GM12801 (cell line): Measurements from ENCODE around the gene OLFM1.

Experiments used
- TF ChIP-seq, protein P1 (sequence below): IDR thresholded peaks from one replicate; pipeline ENCODE4 v1.5.1; 2011; ENCODE audit warnings: control low read depth; ENCODE audit not compliant: insufficient read length; ENCODE audit errors: extremely low read depth

OLFM1 gene

DNA sequence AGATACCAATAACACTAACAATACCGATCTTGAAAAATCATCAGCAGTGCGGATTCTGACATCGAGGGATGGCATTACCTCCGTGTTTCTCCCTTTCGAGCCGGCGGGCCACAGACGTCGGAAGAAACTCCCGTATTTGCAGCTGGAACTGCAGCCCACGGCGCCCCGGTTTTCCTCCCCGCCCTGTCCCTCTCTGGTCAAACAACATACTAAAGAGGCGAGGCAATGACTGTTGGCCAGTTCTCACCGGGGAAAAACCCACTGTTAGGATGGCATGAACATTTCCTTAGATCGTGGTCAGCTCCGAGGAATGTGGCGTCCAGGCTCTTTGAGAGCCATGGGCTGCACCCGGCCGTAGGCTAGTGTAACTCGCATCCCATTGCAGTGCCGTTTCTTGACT lies 32.8 kb downstream of the OLFM1 start:
- TF ChIP-seq, protein P1, sequence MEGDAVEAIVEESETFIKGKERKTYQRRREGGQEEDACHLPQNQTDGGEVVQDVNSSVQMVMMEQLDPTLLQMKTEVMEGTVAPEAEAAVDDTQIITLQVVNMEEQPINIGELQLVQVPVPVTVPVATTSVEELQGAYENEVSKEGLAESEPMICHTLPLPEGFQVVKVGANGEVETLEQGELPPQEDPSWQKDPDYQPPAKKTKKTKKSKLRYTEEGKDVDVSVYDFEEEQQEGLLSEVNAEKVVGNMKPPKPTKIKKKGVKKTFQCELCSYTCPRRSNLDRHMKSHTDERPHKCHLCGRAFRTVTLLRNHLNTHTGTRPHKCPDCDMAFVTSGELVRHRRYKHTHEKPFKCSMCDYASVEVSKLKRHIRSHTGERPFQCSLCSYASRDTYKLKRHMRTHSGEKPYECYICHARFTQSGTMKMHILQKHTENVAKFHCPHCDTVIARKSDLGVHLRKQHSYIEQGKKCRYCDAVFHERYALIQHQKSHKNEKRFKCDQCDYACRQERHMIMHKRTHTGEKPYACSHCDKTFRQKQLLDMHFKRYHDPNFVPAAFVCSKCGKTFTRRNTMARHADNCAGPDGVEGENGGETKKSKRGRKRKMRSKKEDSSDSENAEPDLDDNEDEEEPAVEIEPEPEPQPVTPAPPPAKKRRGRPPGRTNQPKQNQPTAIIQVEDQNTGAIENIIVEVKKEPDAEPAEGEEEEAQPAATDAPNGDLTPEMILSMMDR, result no peak

DNA sequence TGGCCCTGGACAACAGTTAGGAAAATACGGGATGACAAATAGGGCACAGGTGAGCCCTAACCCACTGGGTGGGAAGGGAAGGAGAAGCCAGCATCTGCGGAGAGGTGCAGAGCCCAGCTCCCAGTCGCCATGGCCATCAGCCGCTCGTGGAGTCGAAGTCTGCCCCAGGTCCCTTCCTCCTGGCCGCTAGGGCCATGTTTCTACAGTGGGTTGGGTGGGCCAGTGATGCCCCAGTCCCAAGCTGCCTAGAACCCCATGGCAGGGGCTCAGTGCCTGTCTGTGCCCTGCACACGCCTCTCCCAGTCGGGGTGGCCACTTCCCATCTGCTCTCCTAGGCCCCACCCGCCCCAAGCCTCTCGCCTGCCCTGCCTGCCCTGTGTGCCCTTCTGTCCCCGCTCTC lies 34.8 kb downstream of the OLFM1 start:
- TF ChIP-seq, protein P1, result no peak

DNA sequence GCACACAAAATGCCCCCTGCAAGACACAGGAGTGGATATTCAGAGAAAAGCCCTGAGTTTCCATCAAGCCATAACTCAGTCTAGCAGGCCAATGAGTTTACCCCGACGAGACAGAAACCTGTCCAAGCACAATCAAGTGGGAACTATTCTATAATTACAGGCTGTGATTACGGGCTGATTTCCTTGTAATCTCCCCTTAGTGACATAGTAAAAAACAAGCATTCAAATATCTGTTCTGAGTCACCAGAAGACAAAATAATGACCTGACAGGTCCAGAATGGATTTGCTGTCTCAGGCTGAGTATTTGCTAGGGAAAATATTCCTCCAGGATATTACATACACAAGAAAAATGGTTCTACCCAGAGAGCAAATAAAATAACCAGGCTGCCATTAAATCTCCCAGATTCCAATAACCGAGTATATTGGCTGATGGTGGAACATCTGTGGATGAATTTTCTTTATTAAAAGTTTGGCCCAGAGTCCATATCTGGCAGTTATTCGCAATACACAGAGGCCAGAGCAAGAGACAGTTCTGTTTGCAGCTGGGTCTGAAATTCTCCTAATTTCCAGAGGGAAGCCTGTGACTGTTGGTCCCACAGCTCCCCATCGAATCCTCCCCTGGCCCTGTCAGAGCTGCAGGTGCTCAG lies 35.8 kb downstream of the OLFM1 start:
- TF ChIP-seq, protein P1, result no peak

DNA sequence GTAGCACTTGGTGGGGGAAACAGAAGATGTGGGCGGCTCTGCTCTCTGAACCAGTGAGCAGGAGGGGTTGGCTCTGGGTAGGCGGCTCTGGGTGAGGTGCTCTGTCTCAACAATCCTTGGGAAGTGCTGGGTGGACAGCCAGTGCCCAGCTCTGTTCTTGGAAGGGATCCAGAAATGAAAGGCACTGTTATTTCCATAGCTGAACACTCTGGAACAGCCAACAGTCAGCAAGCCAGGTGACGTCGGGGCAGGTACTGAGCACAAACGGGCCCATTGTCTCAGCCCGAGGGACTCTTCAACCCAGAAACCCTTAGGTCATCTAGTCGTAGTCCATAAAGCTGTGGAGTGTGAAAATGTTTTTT lies 36.3 kb downstream of the OLFM1 start:
- TF ChIP-seq, protein P1, result no peak

DNA sequence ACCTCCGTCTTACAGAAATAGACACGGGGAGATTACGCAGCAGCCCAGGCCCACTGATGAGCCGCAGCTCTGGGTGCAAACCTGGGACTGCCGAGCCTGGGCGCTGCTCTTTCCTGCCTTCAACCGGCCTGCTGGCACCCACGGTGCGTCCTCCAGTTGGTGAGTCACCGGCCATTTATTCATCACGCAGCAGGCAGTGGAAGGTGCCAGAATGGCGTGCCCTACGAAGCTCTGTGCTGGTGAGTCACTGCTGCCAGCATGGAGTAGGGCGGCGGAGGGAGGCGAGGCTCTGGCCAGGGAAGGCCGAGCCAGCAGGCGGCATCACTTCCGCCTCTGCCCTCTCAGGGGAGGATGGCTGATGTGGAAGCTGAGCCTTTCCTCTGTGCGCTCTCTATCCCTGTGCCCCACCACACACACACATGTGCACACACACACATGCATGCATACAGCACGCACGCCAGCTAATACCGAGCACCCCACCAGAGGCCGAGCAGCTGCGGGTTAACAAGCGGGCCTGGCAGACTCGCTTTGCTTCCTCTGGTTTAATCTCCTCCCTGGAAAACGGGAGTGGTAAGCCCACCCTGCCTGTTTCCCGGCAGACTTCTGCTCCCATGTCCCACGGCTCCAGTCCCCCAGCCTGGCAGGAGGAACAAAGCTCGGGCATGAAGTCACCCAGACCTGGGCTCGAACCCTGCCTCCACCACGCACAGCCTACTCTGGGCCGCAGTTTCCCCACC lies 39.2 kb downstream of the OLFM1 start:
- TF ChIP-seq, protein P1, result no peak

DNA sequence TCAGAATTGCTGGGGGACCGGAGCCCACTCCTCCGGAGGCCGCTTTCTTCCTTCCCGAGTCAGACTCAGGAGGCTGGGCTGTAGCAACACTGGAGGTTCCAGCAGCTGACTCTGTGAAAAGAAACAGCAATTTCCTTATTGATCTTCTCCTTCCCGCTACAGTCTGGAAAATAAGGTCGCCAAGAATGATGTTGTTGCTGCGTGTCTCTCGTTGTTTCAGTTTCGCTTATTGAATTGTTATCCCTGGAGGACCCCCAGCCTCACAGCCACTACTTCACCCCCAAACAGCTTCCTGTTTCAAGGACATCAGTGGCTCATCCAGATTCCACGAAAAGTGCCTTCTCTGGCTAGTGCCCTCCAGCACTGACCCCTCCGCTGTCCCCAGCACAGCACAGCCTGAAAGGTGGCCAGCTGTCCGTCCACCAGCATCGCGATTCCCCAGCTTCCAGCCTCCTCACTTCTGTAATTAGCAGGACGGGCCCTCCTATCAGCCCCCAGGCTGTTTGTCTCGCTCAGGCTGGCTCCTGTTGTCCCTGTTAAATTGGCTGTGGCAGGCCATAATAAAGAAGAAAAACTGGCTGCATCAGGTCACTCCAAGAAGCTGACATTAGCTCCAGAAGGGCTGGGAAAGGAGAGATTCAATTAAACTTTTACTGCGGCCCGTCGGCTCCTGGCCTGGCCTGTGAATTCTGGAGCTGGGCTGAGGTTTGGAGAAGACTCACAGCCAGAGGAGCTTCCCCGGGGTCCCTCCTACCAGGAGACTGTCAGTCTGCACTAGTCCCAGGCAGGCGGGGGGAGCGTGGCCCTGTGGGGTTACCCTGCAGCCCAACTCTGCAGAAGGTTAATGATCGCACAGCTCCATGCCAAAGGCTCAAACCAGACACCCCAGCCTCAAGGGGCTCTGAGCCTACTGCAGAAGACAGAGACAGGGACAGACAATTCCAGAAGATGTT lies 40.5 kb downstream of the OLFM1 start:
- TF ChIP-seq, protein P1, result no peak

DNA sequence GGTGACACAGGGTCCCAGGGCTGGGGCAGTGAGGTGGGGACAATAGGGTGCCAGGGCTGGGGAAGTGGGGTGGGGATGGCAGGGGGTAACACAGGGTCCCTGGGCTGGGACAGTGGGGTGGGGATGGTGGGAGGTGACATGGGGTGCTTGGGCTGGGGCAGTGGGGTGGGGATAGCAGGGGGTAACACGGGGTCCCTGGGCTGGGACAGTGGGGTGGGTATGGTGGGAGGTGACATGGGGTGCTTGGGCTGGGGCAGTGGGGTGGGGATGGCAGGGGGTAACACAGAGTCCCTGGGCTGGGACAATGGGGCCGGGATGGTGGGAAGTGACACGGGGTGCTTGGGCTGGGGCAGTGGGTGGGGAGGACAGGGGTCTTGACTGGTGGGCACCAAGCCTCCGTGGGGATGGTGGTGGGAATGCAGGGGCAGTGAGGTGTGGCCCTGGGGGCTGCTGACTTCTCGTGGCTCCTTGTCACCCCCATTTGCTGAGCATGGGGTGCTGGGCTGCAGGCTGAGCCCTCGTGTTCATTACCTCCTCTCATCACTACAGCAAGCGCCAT lies 41.7 kb downstream of the OLFM1 start:
- TF ChIP-seq, protein P1, result no peak
